Karpas-422 (cell line): ENCODE data around the gene FRMD3. TPM values are rescaled to one million over a fixed set of nuclear protein-coding genes. Genes with fewer than 3 reads are reported as not detected.

ENCODE experiments used
- DNase-seq: peaks from one replicate; pipeline ENCODE4 v3.0.0-alpha.2; 2015
- H2AFZ ChIP-seq: fragments of 200-600 bp; sonication (generic); 2 replicates; pipeline ENCODE4 v1.6.1; 2014; ENCODE audit warnings: antibody characterized with exemption, low read length, mixed read lengths
- H3K27ac ChIP-seq: fragments of 200-600 bp; sonication (generic); 2 replicates; pipeline ENCODE4 v1.5.1; 2014; ENCODE audit warnings: mild to moderate bottlenecking, low read length, moderate library complexity
- H3K27me3 ChIP-seq: fragments of 200-600 bp; sonication (generic); 2 replicates; pipeline ENCODE4 v1.6.1; 2014; ENCODE audit warnings: low read length, mixed read lengths
- H3K36me3 ChIP-seq: fragments of 200-600 bp; sonication (generic); 2 replicates; pipeline ENCODE4 v1.6.1; 2014; ENCODE audit warnings: low read length, mixed read lengths; ENCODE audit not compliant: insufficient read depth
- H3K4me1 ChIP-seq: fragments of 200-600 bp; sonication (generic); 2 replicates; pipeline ENCODE4 v1.6.1; 2014; ENCODE audit warnings: mild to moderate bottlenecking, low read length, mixed read lengths
- H3K4me2 ChIP-seq: fragments of 200-600 bp; sonication (generic); 2 replicates; pipeline ENCODE4 v1.6.1; 2014; ENCODE audit warnings: low read length, low read depth, mild to moderate bottlenecking; ENCODE audit not compliant: poor library complexity, severe bottlenecking
- H3K4me3 ChIP-seq: fragments of 200-600 bp; sonication (generic); 2 replicates; pipeline ENCODE4 v1.5.1; 2014; ENCODE audit warnings: mild to moderate bottlenecking, antibody characterized with exemption, low read length, mixed read lengths
- H3K79me2 ChIP-seq: fragments of 200-600 bp; sonication (generic); 2 replicates; pipeline ENCODE4 v1.6.1; 2014; ENCODE audit warnings: mild to moderate bottlenecking, low read length, mixed read lengths
- H3K9ac ChIP-seq: fragments of 200-600 bp; sonication (generic); 2 replicates; pipeline ENCODE4 v1.6.0; 2014; ENCODE audit warnings: low read length
- H3K9me2 ChIP-seq: fragments of 200-600 bp; sonication (generic), shearing (Covaris generic); replicated peaks from 2 replicates; pipeline ENCODE4 v1.6.0; 2014; ENCODE audit warnings: mild to moderate bottlenecking, low read length, moderate library complexity; ENCODE audit not compliant: insufficient read depth
- H3K9me3 ChIP-seq: fragments of 300-700, 200-600 bp; sonication (generic); 2 replicates; pipeline ENCODE4 v1.6.1; 2014; ENCODE audit warnings: low read length, mixed read lengths
- H4K20me1 ChIP-seq: fragments of 200-600 bp; sonication (generic); 2 replicates; pipeline ENCODE4 v1.6.1; 2014; ENCODE audit warnings: mild to moderate bottlenecking, antibody characterized with exemption, low read length, low read depth; ENCODE audit not compliant: insufficient read depth
- total RNA-seq: library from RNA; depleted of rRNA; stranded (reverse); fragments of >200 nt; shearing (Covaris generic); gene quantifications from 2 replicates; pipeline ENCODE4 v1.2.3, GENCODE V29; 2014; ENCODE audit warnings: low replicate concordance

FRMD3 gene
- total RNA-seq, 1 experiment from 2014 or later = not detected

- H3K79me2 ChIP-seq = no peaks in the 10 kb centered on the region
- no peaks in the 10 kb centered on the region for H4K20me1 ChIP-seq
- H3K4me1 ChIP-seq = no peaks in the 10 kb centered on the region
- no peaks in the 10 kb centered on the region for H3K9me3 ChIP-seq
- H3K27ac ChIP-seq = no peak overlapping the region
- no peaks in the 10 kb centered on the region for H3K27me3 ChIP-seq
- H3K4me2 ChIP-seq = no peak overlapping the region
- H2AFZ ChIP-seq = no peak overlapping the region
- H3K36me3 ChIP-seq = no peaks in the 10 kb centered on the region
- no peak overlapping the region for H3K9ac ChIP-seq
- DNase-seq = no peak
- no peaks in the 10 kb centered on the region for H3K9me2 ChIP-seq
- no peak overlapping the region for H3K4me3 ChIP-seq
These were observed 132.4 kb downstream of the FRMD3 start for GRCh38 chr9:83405759-83406158.

- no peak overlapping the region for H3K4me2 ChIP-seq
- no peak for DNase-seq
- no peak overlapping the region for H3K9ac ChIP-seq
- H3K4me3 ChIP-seq = no peak overlapping the region
- H3K9me2 ChIP-seq = no peaks in the 10 kb centered on the region
- no peaks in the 10 kb centered on the region for H3K27me3 ChIP-seq
- no peak overlapping the region for H2AFZ ChIP-seq
- no peaks in the 10 kb centered on the region for H3K36me3 ChIP-seq
- H3K79me2 ChIP-seq = no peaks in the 10 kb centered on the region
- H3K27ac ChIP-seq = no peak overlapping the region
- no peaks in the 10 kb centered on the region for H3K4me1 ChIP-seq
- H4K20me1 ChIP-seq = no peaks in the 10 kb centered on the region
- H3K9me3 ChIP-seq = no peaks in the 10 kb centered on the region
These were observed 134.5 kb downstream of the FRMD3 start for GRCh38 chr9:83403527-83404238.

- Histone ChIP-seq H3K9me3 (no peaks in the 10 kb centered on the region), H3K4me1 (no peaks in the 10 kb centered on the region), H3K4me2 (no peak overlapping the region), H3K27me3 (no peaks in the 10 kb centered on the region), H3K36me3 (no peaks in the 10 kb centered on the region), H3K9me2 (no peaks in the 10 kb centered on the region), H4K20me1 (no peaks in the 10 kb centered on the region), H3K79me2 (no peaks in the 10 kb centered on the region), H3K27ac (no peak overlapping the region), H3K9ac (no peak overlapping the region), H3K4me3 (no peak overlapping the region), H2AFZ (no peak overlapping the region)
- DNase-seq = no peak
These were observed 136.8 kb downstream of the FRMD3 start for GRCh38 chr9:83401328-83401900.

GRCh38 chr9:83396813-83397212 is 141.4 kb downstream of the FRMD3 start:
- DNase-seq = no peak
- Histone ChIP-seq H3K4me2 (no peak overlapping the region), H3K79me2 (no peaks in the 10 kb centered on the region), H3K9me2 (no peaks in the 10 kb centered on the region), H3K27me3 (no peaks in the 10 kb centered on the region), H3K27ac (no peak overlapping the region), H3K4me1 (no peaks in the 10 kb centered on the region), H3K4me3 (no peak overlapping the region), H3K9me3 (no peaks in the 10 kb centered on the region), H2AFZ (no peak overlapping the region), H4K20me1 (no peaks in the 10 kb centered on the region), H3K9ac (no peak overlapping the region), H3K36me3 (no peaks in the 10 kb centered on the region)

- H3K4me3 ChIP-seq = no peak overlapping the region
- no peaks in the 10 kb centered on the region for H3K4me1 ChIP-seq
- H3K9me2 ChIP-seq = no peaks in the 10 kb centered on the region
- no peak for DNase-seq
- H3K27me3 ChIP-seq = no peaks in the 10 kb centered on the region
- H3K4me2 ChIP-seq = no peak overlapping the region
- H3K9ac ChIP-seq = no peak overlapping the region
- H3K9me3 ChIP-seq = no peaks in the 10 kb centered on the region
- no peaks in the 10 kb centered on the region for H3K36me3 ChIP-seq
- no peak overlapping the region for H3K27ac ChIP-seq
- no peaks in the 10 kb centered on the region for H4K20me1 ChIP-seq
- H3K79me2 ChIP-seq = no peaks in the 10 kb centered on the region
- H2AFZ ChIP-seq = no peak overlapping the region
These were observed 141.9 kb downstream of the FRMD3 start for GRCh38 chr9:83396342-83396741.

- H3K4me3 ChIP-seq = no peak overlapping the region
- H3K27ac ChIP-seq = no peak overlapping the region
- H3K27me3 ChIP-seq = no peaks in the 10 kb centered on the region
- no peak for DNase-seq
- H3K79me2 ChIP-seq = no peaks in the 10 kb centered on the region
- no peak overlapping the region for H2AFZ ChIP-seq
- no peaks in the 10 kb centered on the region for H3K9me3 ChIP-seq
- no peak overlapping the region for H3K9ac ChIP-seq
- H4K20me1 ChIP-seq = no peaks in the 10 kb centered on the region
- H3K4me2 ChIP-seq = no peak overlapping the region
- no peaks in the 10 kb centered on the region for H3K4me1 ChIP-seq
- no peaks in the 10 kb centered on the region for H3K36me3 ChIP-seq
- H3K9me2 ChIP-seq = no peaks in the 10 kb centered on the region
These were observed 146.0 kb downstream of the FRMD3 start for GRCh38 chr9:83392228-83392627.

GRCh38 chr9:83388346-83388745 is 149.9 kb downstream of the FRMD3 start:
- no peak overlapping the region for H3K27ac ChIP-seq
- H2AFZ ChIP-seq = no peak overlapping the region
- no peak overlapping the region for H3K4me2 ChIP-seq

GRCh38 chr9:83387401-83388185 is 150.6 kb downstream of the FRMD3 start:
- Histone ChIP-seq H2AFZ (no peak overlapping the region), H4K20me1 (no peaks in the 10 kb centered on the region), H3K4me1 (no peaks in the 10 kb centered on the region), H3K9ac (no peak overlapping the region), H3K36me3 (no peaks in the 10 kb centered on the region), H3K9me2 (no peaks in the 10 kb centered on the region), H3K4me3 (no peak overlapping the region), H3K79me2 (no peaks in the 10 kb centered on the region), H3K27ac (no peak overlapping the region), H3K27me3 (no peaks in the 10 kb centered on the region), H3K9me3 (no peaks in the 10 kb centered on the region), H3K4me2 (no peak overlapping the region)
- no peak for DNase-seq

More at GRCh38 chr9:83388346-83388745, 149.9 kb downstream of the FRMD3 start:
- H3K4me1 ChIP-seq = no peaks in the 10 kb centered on the region
- H3K9me3 ChIP-seq = no peaks in the 10 kb centered on the region
- H3K36me3 ChIP-seq = no peaks in the 10 kb centered on the region
- H3K9me2 ChIP-seq = no peaks in the 10 kb centered on the region
- H3K27me3 ChIP-seq = no peaks in the 10 kb centered on the region
- no peaks in the 10 kb centered on the region for H3K79me2 ChIP-seq
- no peak overlapping the region for H3K4me3 ChIP-seq
- no peak for DNase-seq
- H3K9ac ChIP-seq = no peak overlapping the region
- H4K20me1 ChIP-seq = no peaks in the 10 kb centered on the region
